SK-N-SH treated with all-trans-retinoic acid at 6 μM for 48 hours (cell line): ENCODE measurements around the gene DR1.
A peak's percentile ranks its signal among the peaks of the same experiment; 100 is the strongest.

ENCODE experiments used
- ATAC-seq: fragments of 200-7000 bp; cut with Tn5 transposase; 3 replicates; pipeline ENCODE4 v1.9.1; 2020; ENCODE audit warnings: mild to moderate bottlenecking, moderate library complexity
- ARNTL ChIP-seq: fragments of 450-650 bp; formaldehyde crosslinking; IDR thresholded peaks from 2 replicates; pipeline ENCODE4 v1.5.0; 2020; ENCODE audit warnings: low read depth, mild to moderate bottlenecking, moderate library complexity, borderline replicate concordance
- BACH2 ChIP-seq: fragments of 250-450 bp; sonication (Bioruptor Pico); IDR thresholded peaks from 2 replicates; pipeline ENCODE4 v1.9.0; 2021; ENCODE audit warnings: mild to moderate bottlenecking, borderline replicate concordance
- CSDC2 ChIP-seq: fragments of 250-450 bp; sonication (Bioruptor Pico); IDR thresholded peaks from 2 replicates; pipeline ENCODE4 v1.5.0; 2020; ENCODE audit warnings: mild to moderate bottlenecking, moderate library complexity
- ESRRG ChIP-seq: fragments of 250-450 bp; sonication (Bioruptor Pico); IDR thresholded peaks from 2 replicates; pipeline ENCODE4 v1.6.1; 2021; ENCODE audit warnings: mild to moderate bottlenecking
- GLIS3 ChIP-seq: fragments of 250-450 bp; sonication (Bioruptor Pico); IDR thresholded peaks from 2 replicates; pipeline ENCODE4 v1.5.0; 2020; ENCODE audit warnings: mild to moderate bottlenecking, moderate library complexity
- ISL1 ChIP-seq: fragments of 250-450 bp; sonication (Bioruptor Pico); IDR thresholded peaks from 2 replicates; pipeline ENCODE4 v2.1.2; 2022; ENCODE audit warnings: mild to moderate bottlenecking, moderate library complexity
- OSR1 ChIP-seq: fragments of 250-450 bp; sonication (Bioruptor Pico); IDR thresholded peaks from 2 replicates; pipeline ENCODE4 v1.8.0; 2022; ENCODE audit warnings: moderate library complexity, mild to moderate bottlenecking, inconsistent platforms
- PPARA ChIP-seq: fragments of 250-450 bp; sonication (Bioruptor Pico); IDR thresholded peaks from 2 replicates; pipeline ENCODE4 v1.5.0; 2020; ENCODE audit warnings: mild to moderate bottlenecking, borderline replicate concordance
- RARB ChIP-seq: fragments of 250-450 bp; sonication (Bioruptor Pico); IDR thresholded peaks from 2 replicates; pipeline ENCODE4 v1.8.0; 2021; ENCODE audit warnings: mild to moderate bottlenecking, moderate library complexity
- SNAI2 ChIP-seq: fragments of 250-450 bp; sonication (Bioruptor Pico); IDR thresholded peaks from 2 replicates; pipeline ENCODE4 v1.5.0; 2020; ENCODE audit warnings: mild to moderate bottlenecking, moderate library complexity
- TCF4 ChIP-seq: fragments of 250-450 bp; sonication (Bioruptor Pico); IDR thresholded peaks from 2 replicates; pipeline ENCODE4 v1.8.0; 2021; ENCODE audit warnings: mild to moderate bottlenecking, moderate library complexity, borderline replicate concordance
- TOX ChIP-seq: fragments of 250-450 bp; sonication (Bioruptor Pico); IDR thresholded peaks from 2 replicates; pipeline ENCODE4 v1.8.0; 2021; ENCODE audit warnings: mild to moderate bottlenecking, moderate library complexity, borderline replicate concordance
- ZC3H10 ChIP-seq: fragments of 250-450 bp; sonication (Bioruptor Pico); IDR thresholded peaks from 2 replicates; pipeline ENCODE4 v1.5.1; 2021; ENCODE audit warnings: mild to moderate bottlenecking, moderate library complexity
- ZFP3 ChIP-seq: fragments of 250-450 bp; sonication (Bioruptor Pico); IDR thresholded peaks from 2 replicates; pipeline ENCODE4 v1.5.0; 2020; ENCODE audit warnings: mild to moderate bottlenecking, moderate library complexity
- ZFP30 ChIP-seq: fragments of 450-650 bp; formaldehyde crosslinking; IDR thresholded peaks from 2 replicates; pipeline ENCODE4 v1.5.0; 2022; ENCODE audit warnings: mild to moderate bottlenecking, moderate library complexity
- ZNF70 ChIP-seq: fragments of 450-650 bp; formaldehyde crosslinking; IDR thresholded peaks from 2 replicates; pipeline ENCODE4 v1.5.0; 2020; ENCODE audit warnings: mild to moderate bottlenecking, moderate library complexity
- ZNF8 ChIP-seq: fragments of 450-650 bp; formaldehyde crosslinking; IDR thresholded peaks from 2 replicates; pipeline ENCODE4 v1.5.0; 2020; ENCODE audit warnings: mild to moderate bottlenecking, moderate library complexity
- TF ChIP-seq, protein P1 (sequence below): fragments of 250-450 bp; sonication (Bioruptor Pico); IDR thresholded peaks from 2 replicates; pipeline ENCODE4 v1.8.0; 2020; ENCODE audit warnings: mild to moderate bottlenecking, moderate library complexity, borderline replicate concordance
- TF ChIP-seq, protein P2 (sequence below): fragments of 250-450 bp; sonication (Bioruptor Pico); IDR thresholded peaks from 2 replicates; pipeline ENCODE4 v1.5.0; 2020; ENCODE audit warnings: mild to moderate bottlenecking, moderate library complexity
- TF ChIP-seq, protein P3 (sequence below): fragments of 250-450 bp; sonication (Bioruptor Pico); IDR thresholded peaks from 2 replicates; pipeline ENCODE4 v1.8.0; 2021; ENCODE audit warnings: low read depth, mild to moderate bottlenecking, moderate library complexity, borderline replicate concordance
- TF ChIP-seq, protein P4 (sequence below): fragments of 250-450 bp; sonication (Bioruptor Pico); IDR thresholded peaks from 2 replicates; pipeline ENCODE4 v1.5.1; 2020; ENCODE audit warnings: low read depth, mild to moderate bottlenecking, moderate library complexity
- TF ChIP-seq, protein P5 (sequence below): fragments of 250-450 bp; sonication (Bioruptor Pico); IDR thresholded peaks from 2 replicates; pipeline ENCODE4 v1.5.1; 2021; ENCODE audit warnings: mild to moderate bottlenecking, moderate library complexity

Gene DR1

DNA sequence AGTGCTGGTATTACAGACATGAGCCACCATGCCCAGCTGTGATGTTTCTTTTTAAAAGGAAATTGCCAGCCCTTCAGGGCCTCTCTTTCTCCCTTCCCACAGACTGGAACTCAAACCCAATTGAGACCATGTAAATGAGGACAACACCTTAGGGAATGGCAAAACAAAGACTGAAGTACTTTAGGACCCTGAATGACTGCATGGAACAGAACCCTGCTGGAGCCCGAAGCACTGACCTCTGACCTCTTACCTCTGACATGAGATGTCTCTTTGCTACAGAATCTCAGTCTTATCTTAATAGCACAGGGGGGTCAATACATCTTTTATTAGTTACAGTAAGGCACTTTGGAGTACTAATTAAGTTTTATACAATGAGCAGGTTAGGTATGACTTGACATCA, 15.5 kb upstream of the DR1 start:
- no peak for TF ChIP-seq ZNF8 (CRISPR knock-in tag)
- TF ChIP-seq BACH2 (CRISPR knock-in tag): no peak
- no peak for TF ChIP-seq CSDC2 (CRISPR knock-in tag)
- TF ChIP-seq, protein P1, sequence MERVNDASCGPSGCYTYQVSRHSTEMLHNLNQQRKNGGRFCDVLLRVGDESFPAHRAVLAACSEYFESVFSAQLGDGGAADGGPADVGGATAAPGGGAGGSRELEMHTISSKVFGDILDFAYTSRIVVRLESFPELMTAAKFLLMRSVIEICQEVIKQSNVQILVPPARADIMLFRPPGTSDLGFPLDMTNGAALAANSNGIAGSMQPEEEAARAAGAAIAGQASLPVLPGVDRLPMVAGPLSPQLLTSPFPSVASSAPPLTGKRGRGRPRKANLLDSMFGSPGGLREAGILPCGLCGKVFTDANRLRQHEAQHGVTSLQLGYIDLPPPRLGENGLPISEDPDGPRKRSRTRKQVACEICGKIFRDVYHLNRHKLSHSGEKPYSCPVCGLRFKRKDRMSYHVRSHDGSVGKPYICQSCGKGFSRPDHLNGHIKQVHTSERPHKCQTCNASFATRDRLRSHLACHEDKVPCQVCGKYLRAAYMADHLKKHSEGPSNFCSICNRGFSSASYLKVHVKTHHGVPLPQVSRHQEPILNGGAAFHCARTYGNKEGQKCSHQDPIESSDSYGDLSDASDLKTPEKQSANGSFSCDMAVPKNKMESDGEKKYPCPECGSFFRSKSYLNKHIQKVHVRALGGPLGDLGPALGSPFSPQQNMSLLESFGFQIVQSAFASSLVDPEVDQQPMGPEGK (CRISPR knock-in tag): no peak
- TF ChIP-seq OSR1: no peak
- TF ChIP-seq ARNTL (CRISPR knock-in tag): no peak
- TF ChIP-seq ZFP30 (CRISPR knock-in tag): no peak
- TF ChIP-seq ZNF70 (CRISPR knock-in tag): no peak
- TF ChIP-seq, protein P2, sequence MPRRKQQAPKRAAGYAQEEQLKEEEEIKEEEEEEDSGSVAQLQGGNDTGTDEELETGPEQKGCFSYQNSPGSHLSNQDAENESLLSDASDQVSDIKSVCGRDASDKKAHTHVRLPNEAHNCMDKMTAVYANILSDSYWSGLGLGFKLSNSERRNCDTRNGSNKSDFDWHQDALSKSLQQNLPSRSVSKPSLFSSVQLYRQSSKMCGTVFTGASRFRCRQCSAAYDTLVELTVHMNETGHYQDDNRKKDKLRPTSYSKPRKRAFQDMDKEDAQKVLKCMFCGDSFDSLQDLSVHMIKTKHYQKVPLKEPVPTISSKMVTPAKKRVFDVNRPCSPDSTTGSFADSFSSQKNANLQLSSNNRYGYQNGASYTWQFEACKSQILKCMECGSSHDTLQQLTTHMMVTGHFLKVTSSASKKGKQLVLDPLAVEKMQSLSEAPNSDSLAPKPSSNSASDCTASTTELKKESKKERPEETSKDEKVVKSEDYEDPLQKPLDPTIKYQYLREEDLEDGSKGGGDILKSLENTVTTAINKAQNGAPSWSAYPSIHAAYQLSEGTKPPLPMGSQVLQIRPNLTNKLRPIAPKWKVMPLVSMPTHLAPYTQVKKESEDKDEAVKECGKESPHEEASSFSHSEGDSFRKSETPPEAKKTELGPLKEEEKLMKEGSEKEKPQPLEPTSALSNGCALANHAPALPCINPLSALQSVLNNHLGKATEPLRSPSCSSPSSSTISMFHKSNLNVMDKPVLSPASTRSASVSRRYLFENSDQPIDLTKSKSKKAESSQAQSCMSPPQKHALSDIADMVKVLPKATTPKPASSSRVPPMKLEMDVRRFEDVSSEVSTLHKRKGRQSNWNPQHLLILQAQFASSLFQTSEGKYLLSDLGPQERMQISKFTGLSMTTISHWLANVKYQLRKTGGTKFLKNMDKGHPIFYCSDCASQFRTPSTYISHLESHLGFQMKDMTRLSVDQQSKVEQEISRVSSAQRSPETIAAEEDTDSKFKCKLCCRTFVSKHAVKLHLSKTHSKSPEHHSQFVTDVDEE: no peak
- ATAC-seq: no peak

DNA sequence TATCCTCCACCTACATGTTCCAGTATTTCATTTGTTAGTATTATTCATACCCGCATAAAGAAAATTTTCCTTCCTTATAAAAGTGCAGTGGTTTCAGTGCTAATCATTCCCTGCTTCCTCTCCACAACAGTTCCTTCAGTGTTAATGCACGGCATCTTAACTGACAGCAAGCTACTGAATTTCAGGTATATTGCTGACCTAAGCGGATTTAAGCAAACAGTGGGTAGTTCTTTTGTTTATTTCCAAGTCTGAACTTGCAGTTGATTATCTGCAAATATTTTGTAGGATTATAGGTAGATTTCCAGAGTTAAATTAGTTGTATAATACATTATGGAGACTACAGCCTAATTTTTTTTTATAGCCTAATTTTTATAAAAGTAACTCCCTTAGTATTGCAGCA, 15.1 kb upstream of the DR1 start:
- ATAC-seq: no peak
- TF ChIP-seq ZC3H10: no peak
- TF ChIP-seq, all 23 proteins: peak for 0

DNA sequence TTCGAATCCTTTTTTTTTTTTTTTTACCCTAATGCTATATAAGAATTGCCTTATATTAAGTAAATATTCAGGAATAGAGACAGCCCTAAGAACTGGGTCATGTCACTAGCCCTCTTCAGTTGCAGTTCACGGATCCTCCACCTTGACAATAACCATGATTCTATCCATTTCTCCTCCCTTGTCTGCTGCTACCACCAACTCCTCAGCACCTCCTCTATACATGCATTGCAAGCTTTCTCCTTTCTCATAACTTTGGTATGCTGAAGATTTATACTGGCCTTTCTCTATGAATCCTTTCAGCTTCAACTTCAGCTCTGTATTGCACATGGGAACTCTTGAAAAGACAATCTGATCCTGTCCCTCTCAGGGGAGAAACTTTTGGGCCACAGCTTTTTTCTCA, 14.3 kb upstream of the DR1 start:
- TF ChIP-seq ARNTL (CRISPR knock-in tag) (no peak), SNAI2 (no peak), TOX (CRISPR knock-in tag) (no peak), CSDC2 (CRISPR knock-in tag) (no peak), ESRRG (CRISPR knock-in tag) (no peak), ZNF70 (CRISPR knock-in tag) (no peak), ZFP30 (CRISPR knock-in tag) (no peak), ZNF8 (CRISPR knock-in tag) (no peak), PPARA (CRISPR knock-in tag) (no peak), ZFP3 (CRISPR knock-in tag) (no peak), GLIS3 (CRISPR knock-in tag) (no peak), ZC3H10 (no peak), RARB (CRISPR knock-in tag) (no peak), ISL1 (CRISPR knock-in tag) (no peak), TCF4 (CRISPR knock-in tag) (no peak)
- TF ChIP-seq, protein P3, sequence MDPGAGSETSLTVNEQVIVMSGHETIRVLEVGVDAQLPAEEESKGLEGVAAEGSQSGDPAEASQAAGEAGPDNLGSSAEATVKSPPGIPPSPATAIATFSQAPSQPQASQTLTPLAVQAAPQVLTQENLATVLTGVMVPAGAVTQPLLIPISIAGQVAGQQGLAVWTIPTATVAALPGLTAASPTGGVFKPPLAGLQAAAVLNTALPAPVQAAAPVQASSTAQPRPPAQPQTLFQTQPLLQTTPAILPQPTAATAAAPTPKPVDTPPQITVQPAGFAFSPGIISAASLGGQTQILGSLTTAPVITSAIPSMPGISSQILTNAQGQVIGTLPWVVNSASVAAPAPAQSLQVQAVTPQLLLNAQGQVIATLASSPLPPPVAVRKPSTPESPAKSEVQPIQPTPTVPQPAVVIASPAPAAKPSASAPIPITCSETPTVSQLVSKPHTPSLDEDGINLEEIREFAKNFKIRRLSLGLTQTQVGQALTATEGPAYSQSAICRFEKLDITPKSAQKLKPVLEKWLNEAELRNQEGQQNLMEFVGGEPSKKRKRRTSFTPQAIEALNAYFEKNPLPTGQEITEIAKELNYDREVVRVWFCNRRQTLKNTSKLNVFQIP (CRISPR knock-in tag): no peak
- TF ChIP-seq, protein P1 (CRISPR knock-in tag): no peak
- TF ChIP-seq, protein P4, sequence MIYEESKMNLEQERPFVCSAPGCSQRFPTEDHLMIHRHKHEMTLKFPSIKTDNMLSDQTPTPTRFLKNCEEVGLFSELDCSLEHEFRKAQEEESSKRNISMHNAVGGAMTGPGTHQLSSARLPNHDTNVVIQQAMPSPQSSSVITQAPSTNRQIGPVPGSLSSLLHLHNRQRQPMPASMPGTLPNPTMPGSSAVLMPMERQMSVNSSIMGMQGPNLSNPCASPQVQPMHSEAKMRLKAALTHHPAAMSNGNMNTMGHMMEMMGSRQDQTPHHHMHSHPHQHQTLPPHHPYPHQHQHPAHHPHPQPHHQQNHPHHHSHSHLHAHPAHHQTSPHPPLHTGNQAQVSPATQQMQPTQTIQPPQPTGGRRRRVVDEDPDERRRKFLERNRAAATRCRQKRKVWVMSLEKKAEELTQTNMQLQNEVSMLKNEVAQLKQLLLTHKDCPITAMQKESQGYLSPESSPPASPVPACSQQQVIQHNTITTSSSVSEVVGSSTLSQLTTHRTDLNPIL (CRISPR knock-in tag): no peak
- TF ChIP-seq, protein P5, sequence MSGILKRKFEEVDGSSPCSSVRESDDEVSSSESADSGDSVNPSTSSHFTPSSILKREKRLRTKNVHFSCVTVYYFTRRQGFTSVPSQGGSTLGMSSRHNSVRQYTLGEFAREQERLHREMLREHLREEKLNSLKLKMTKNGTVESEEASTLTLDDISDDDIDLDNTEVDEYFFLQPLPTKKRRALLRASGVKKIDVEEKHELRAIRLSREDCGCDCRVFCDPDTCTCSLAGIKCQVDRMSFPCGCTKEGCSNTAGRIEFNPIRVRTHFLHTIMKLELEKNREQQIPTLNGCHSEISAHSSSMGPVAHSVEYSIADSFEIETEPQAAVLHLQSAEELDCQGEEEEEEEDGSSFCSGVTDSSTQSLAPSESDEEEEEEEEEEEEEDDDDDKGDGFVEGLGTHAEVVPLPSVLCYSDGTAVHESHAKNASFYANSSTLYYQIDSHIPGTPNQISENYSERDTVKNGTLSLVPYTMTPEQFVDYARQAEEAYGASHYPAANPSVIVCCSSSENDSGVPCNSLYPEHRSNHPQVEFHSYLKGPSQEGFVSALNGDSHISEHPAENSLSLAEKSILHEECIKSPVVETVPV: no peak
- TF ChIP-seq, protein P2: no peak
- ATAC-seq: peak; percentile 70
